Chondrocyte (in vitro differentiated cells): Measurements from ENCODE around the gene RSPH1. TPM values are rescaled to one million over a fixed set of nuclear protein-coding genes. Genes with fewer than 3 reads are reported as not detected.

Experiments used
- DNase-seq: peaks from one replicate; pipeline ENCODE4 v3.0.0; 2021; ENCODE audit warnings: mixed read lengths, low spot score
- H3K27ac Mint-ChIP-seq: one replicate; pipeline ENCODE4 v1.8.0; 2021; ENCODE audit warnings: mild to moderate bottlenecking, moderate library complexity, mixed read lengths; ENCODE audit not compliant: unreplicated experiment
- H3K27me3 Mint-ChIP-seq: 2 replicates; pipeline ENCODE4 v1.8.0; 2021; ENCODE audit warnings: low read depth, mixed read lengths
- H3K36me3 Mint-ChIP-seq: 2 replicates; pipeline ENCODE4 v1.8.0; 2021; ENCODE audit warnings: low read depth, mixed read lengths
- H3K4me1 Mint-ChIP-seq: 2 replicates; pipeline ENCODE4 v1.8.0; 2021; ENCODE audit warnings: low read depth, mild to moderate bottlenecking, mixed read lengths
- H3K4me3 Mint-ChIP-seq: one replicate; pipeline ENCODE4 v1.8.0; 2021; ENCODE audit warnings: mild to moderate bottlenecking, moderate library complexity, mixed read lengths; ENCODE audit not compliant: unreplicated experiment
- H3K9me3 Mint-ChIP-seq: 2 replicates; pipeline ENCODE4 v1.8.0; 2021; ENCODE audit warnings: low read depth, mixed read lengths
- CTCF ChIP-seq: fragments of 200-600 bp; sonication (generic); IDR thresholded peaks from 2 replicates; pipeline ENCODE4 v1.5.0; 2021; ENCODE audit warnings: antibody characterized with exemption, mild to moderate bottlenecking, moderate library complexity
- total RNA-seq: library from RNA; stranded (reverse); gene quantifications from 3 replicates; pipeline ENCODE4 v1.2.1, GENCODE V29; 2021

The RSPH1 gene
- total RNA-seq, 1 donor from 2014 or later, result 0.15 TPM

GRCh38 chr21:42467140-42467983, 28.7 kb downstream of the RSPH1 start:
- Mint-ChIP-seq H3K36me3 (no peaks in the 10 kb centered on the region), H3K4me3 (no peak overlapping the region), H3K9me3 (no peaks in the 10 kb centered on the region), H3K4me1 (peaks cover 11% of the 10 kb centered on the region), H3K27me3 (peaks cover 2% of the 10 kb centered on the region), H3K27ac (no peak overlapping the region)
- DNase-seq, result no peak
- peak; percentile 39 for TF ChIP-seq CTCF

GRCh38 chr21:42466700-42467099, 29.3 kb downstream of the RSPH1 start:
- Mint-ChIP-seq H3K4me3 (no peak overlapping the region), H3K9me3 (no peaks in the 10 kb centered on the region), H3K4me1 (peaks cover 11% of the 10 kb centered on the region), H3K36me3 (no peaks in the 10 kb centered on the region), H3K27ac (no peak overlapping the region), H3K27me3 (peaks cover 2% of the 10 kb centered on the region)
- DNase-seq, result no peak
- no peak for TF ChIP-seq CTCF

DNA sequence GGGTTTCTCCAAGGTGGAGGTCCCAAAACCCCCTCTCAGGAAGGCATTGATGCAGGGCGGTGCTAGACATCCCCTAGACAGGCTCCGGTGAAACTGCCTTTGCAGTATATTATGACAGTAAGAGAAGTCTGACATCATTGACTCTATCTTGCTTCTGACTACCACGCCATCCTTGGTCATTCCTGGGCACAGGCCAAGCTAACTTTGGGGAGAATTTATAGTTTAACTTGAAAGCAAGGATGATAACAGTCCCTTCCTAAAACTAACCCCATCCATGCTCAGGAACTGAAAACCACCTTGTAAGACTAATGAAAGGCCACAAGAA, 30.3 kb downstream of the RSPH1 start:
- DNase-seq, result no peak
- peaks cover 11% of the 10 kb centered on the region for H3K4me1 Mint-ChIP-seq
- no peaks in the 10 kb centered on the region for H3K9me3 Mint-ChIP-seq
- H3K27me3 Mint-ChIP-seq, result peaks cover 5% of the 10 kb centered on the region
- H3K27ac Mint-ChIP-seq, result peak overlapping the region; percentile 42
- no peaks in the 10 kb centered on the region for H3K36me3 Mint-ChIP-seq
- no peak overlapping the region for H3K4me3 Mint-ChIP-seq
- no peak for TF ChIP-seq CTCF

DNA sequence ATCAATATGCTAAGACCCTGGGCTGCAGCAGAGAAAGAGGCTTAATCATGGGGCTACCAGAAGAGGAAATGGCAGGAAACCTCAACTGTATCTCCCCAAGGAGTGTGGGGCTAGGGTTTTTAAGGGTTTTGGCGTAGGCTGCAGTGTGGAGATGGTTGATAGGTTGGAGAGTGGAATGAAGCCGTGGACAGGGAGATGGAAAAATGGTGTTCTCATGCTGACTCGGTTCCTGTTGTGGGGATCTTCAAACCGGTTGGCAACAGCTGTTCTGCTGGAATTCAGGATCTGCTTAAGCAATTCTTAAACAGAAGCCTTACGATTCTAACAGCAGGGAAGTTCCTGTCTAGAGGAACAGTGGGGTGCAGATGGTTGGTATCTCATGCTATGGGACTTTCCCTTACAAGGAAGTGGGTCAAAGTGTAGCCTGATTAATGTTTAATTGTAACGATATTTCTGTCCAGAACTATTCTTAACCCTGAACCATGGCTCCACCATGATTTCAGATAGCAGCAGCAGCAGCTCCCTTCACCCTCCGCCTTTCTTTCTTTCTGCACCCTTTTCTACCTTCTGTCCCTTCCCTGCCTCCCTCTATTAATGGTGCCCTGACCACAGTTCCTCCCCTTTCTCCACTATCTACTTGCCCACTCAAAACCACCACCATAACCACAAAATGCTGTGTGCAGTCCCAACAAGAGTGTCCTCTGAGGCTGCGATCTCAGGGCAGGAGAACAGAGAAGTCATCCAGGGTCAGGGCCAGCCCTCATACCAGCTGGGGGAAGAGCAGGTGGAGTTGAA, 30.8 kb downstream of the RSPH1 start:
- peak overlapping the region; percentile 55 for H3K27ac Mint-ChIP-seq

More for the DNA sequence above, 30.8 kb downstream of the RSPH1 start:
- no peak overlapping the region for H3K4me3 Mint-ChIP-seq
- no peaks in the 10 kb centered on the region for H3K36me3 Mint-ChIP-seq
- DNase-seq, result no peak
- no peaks in the 10 kb centered on the region for H3K9me3 Mint-ChIP-seq
- H3K4me1 Mint-ChIP-seq, result peaks cover 11% of the 10 kb centered on the region
- TF ChIP-seq CTCF, result no peak
- H3K27me3 Mint-ChIP-seq, result peaks cover 5% of the 10 kb centered on the region
